ENCODE results near the gene CHPF.

DNA sequence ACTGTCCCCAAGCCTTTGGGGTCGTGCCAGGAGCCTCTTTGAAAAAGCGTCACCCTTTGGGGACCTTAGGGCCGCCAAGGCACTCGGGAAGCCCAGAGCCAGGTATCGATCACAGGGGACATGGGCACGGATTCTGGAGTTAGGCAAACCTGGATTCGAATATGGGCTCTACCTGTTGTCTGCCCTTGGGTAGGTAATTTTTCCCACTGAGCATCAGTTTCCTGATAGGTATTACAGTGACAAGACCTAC is 9.5 kb upstream of the CHPF start:
- TF ChIP-seq, protein P1, sequence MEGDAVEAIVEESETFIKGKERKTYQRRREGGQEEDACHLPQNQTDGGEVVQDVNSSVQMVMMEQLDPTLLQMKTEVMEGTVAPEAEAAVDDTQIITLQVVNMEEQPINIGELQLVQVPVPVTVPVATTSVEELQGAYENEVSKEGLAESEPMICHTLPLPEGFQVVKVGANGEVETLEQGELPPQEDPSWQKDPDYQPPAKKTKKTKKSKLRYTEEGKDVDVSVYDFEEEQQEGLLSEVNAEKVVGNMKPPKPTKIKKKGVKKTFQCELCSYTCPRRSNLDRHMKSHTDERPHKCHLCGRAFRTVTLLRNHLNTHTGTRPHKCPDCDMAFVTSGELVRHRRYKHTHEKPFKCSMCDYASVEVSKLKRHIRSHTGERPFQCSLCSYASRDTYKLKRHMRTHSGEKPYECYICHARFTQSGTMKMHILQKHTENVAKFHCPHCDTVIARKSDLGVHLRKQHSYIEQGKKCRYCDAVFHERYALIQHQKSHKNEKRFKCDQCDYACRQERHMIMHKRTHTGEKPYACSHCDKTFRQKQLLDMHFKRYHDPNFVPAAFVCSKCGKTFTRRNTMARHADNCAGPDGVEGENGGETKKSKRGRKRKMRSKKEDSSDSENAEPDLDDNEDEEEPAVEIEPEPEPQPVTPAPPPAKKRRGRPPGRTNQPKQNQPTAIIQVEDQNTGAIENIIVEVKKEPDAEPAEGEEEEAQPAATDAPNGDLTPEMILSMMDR (IDR thresholded peaks at IDR 0.05; ENCODE audit: insufficient read depth, low read length) = no peak
- TF ChIP-seq, protein P2, sequence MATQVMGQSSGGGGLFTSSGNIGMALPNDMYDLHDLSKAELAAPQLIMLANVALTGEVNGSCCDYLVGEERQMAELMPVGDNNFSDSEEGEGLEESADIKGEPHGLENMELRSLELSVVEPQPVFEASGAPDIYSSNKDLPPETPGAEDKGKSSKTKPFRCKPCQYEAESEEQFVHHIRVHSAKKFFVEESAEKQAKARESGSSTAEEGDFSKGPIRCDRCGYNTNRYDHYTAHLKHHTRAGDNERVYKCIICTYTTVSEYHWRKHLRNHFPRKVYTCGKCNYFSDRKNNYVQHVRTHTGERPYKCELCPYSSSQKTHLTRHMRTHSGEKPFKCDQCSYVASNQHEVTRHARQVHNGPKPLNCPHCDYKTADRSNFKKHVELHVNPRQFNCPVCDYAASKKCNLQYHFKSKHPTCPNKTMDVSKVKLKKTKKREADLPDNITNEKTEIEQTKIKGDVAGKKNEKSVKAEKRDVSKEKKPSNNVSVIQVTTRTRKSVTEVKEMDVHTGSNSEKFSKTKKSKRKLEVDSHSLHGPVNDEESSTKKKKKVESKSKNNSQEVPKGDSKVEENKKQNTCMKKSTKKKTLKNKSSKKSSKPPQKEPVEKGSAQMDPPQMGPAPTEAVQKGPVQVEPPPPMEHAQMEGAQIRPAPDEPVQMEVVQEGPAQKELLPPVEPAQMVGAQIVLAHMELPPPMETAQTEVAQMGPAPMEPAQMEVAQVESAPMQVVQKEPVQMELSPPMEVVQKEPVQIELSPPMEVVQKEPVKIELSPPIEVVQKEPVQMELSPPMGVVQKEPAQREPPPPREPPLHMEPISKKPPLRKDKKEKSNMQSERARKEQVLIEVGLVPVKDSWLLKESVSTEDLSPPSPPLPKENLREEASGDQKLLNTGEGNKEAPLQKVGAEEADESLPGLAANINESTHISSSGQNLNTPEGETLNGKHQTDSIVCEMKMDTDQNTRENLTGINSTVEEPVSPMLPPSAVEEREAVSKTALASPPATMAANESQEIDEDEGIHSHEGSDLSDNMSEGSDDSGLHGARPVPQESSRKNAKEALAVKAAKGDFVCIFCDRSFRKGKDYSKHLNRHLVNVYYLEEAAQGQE (IDR thresholded peaks at IDR 0.05; ENCODE audit: insufficient replicate concordance, low read depth) = no peak
- TF ChIP-seq POLR2AphosphoS5 (IDR thresholded peaks at IDR 0.05; ENCODE audit: low read depth) = no peak
- no peak for TF ChIP-seq GABPA (IDR thresholded peaks at IDR 0.05; ENCODE audit: low read depth)
- TF ChIP-seq SPI1 (IDR thresholded peaks at IDR 0.05; ENCODE audit: borderline replicate concordance, low read depth) = no peak

Measured in HL-60 (cell line).